ENCODE results near the gene AFMID.

AFMID gene

GRCh38 chr17:78255029-78255656 lies 68.0 kb downstream of the AFMID start:
- no peak for DNase-seq (ENCODE audit: low read depth in 3 of 3)

GRCh38 chr17:78255953-78256706 lies 69.0 kb downstream of the AFMID start:
- no peak for DNase-seq (ENCODE audit: low read depth in 3 of 3)

- no peak for DNase-seq (ENCODE audit: low read depth in 3 of 3)
These were observed 69.8 kb downstream of the AFMID start for GRCh38 chr17:78256707-78257591.
